ENCODE data around the gene EDEM3. TPM values are rescaled to one million over a fixed set of nuclear protein-coding genes. Genes with fewer than 3 reads are reported as not detected.
"Not testable (repeated sequence)": the region's sequence is repeated elsewhere in the genome, so short reads cannot be mapped to it uniquely, and the experiment has no call there.

Gene EDEM3
- polyA plus RNA-seq (ENCODE audit: insufficient read length): 38.3 TPM
- long read RNA-seq, donor 1, full-length matches to known transcripts: 5 of 5 reads
- long read RNA-seq, donor 1, partial matches to known transcripts: 0 of 5 reads
- long read RNA-seq, donor 1, other reads (novel, unspliced or antisense): 0 of 5 reads
- long read RNA-seq, donor 2, full-length matches to known transcripts: 3 of 3 reads
- long read RNA-seq, donor 2, partial matches to known transcripts: 0 of 3 reads
- long read RNA-seq, donor 2, other reads (novel, unspliced or antisense): 0 of 3 reads
- long read RNA-seq, donor 3, full-length matches to known transcripts: 3 of 3 reads
- long read RNA-seq, donor 3, partial matches to known transcripts: 0 of 3 reads
- long read RNA-seq, donor 3, other reads (novel, unspliced or antisense): 0 of 3 reads
- long read RNA-seq, donor 4: 0 reads
- long read RNA-seq, donor 5, full-length matches to known transcripts: 3 of 3 reads
- long read RNA-seq, donor 5, partial matches to known transcripts: 0 of 3 reads
- long read RNA-seq, donor 5, other reads (novel, unspliced or antisense): 0 of 3 reads
- long read RNA-seq, donor 6, full-length matches to known transcripts: 4 of 4 reads
- long read RNA-seq, donor 6, partial matches to known transcripts: 0 of 4 reads
- long read RNA-seq, donor 6, other reads (novel, unspliced or antisense): 0 of 4 reads
- long read RNA-seq, donor 7, full-length matches to known transcripts: 4 of 4 reads
- long read RNA-seq, donor 7, partial matches to known transcripts: 0 of 4 reads
- long read RNA-seq, donor 7, other reads (novel, unspliced or antisense): 0 of 4 reads
- long read RNA-seq, donor 8, full-length matches to known transcripts: 3 of 3 reads
- long read RNA-seq, donor 8, partial matches to known transcripts: 0 of 3 reads
- long read RNA-seq, donor 8, other reads (novel, unspliced or antisense): 0 of 3 reads

GRCh38 chr1:184754476-184755225, at the start of gene EDEM3:
EDEM3 (minus strand) TSS chr1:184754858; CDS start chr1:184754646, 212 bp downstream.
- peak; percentile 98 for DNase-seq

- no peak for DNase-seq
These were observed 49.6 kb upstream of the EDEM3 start for GRCh38 chr1:184804220-184804619.

GRCh38 chr1:184803180-184803492, 48.5 kb upstream of the EDEM3 start:
- no peak for DNase-seq

- no peak for DNase-seq
These were observed 47.9 kb upstream of the EDEM3 start for GRCh38 chr1:184802354-184803179.

GRCh38 chr1:184801503-184801902, 46.8 kb upstream of the EDEM3 start:
- DNase-seq: no peak

GRCh38 chr1:184800876-184801275, 46.2 kb upstream of the EDEM3 start:
- no peak for DNase-seq

- DNase-seq: no peak
These were observed 39.3 kb upstream of the EDEM3 start for GRCh38 chr1:184793967-184794366.

GRCh38 chr1:184792450-184792969, 37.9 kb upstream of the EDEM3 start:
- no peak for DNase-seq

- DNase-seq: no peak
These were observed 36.9 kb upstream of the EDEM3 start for GRCh38 chr1:184791550-184791900.

GRCh38 chr1:184790642-184791549, 36.2 kb upstream of the EDEM3 start:
- no peak for DNase-seq

GRCh38 chr1:184789884-184790283, 35.2 kb upstream of the EDEM3 start:
- no peak for DNase-seq

- no peak for DNase-seq
These were observed 34.3 kb upstream of the EDEM3 start for GRCh38 chr1:184788970-184789369.

GRCh38 chr1:184785529-184785928, 30.9 kb upstream of the EDEM3 start:
- no peak for DNase-seq

- DNase-seq: not testable (repeated sequence)
These were observed 29.1 kb upstream of the EDEM3 start for GRCh38 chr1:184783723-184784122.

- no peak for DNase-seq
These were observed 27.3 kb upstream of the EDEM3 start for GRCh38 chr1:184781941-184782340.

- DNase-seq: no peak
These were observed 21.2 kb upstream of the EDEM3 start for GRCh38 chr1:184775885-184776284.

GRCh38 chr1:184775329-184775728, 20.7 kb upstream of the EDEM3 start:
- DNase-seq: no peak

- no peak for DNase-seq
These were observed 19.2 kb upstream of the EDEM3 start for GRCh38 chr1:184773762-184774320.

- no peak for DNase-seq
These were observed 16.6 kb upstream of the EDEM3 start for GRCh38 chr1:184771190-184771691.
